ENCODE data around the gene SNX18. TPM values are rescaled to one million over a fixed set of nuclear protein-coding genes. Genes with fewer than 3 reads are reported as not detected.
A peak's percentile ranks its signal among the peaks of the same experiment; 100 is the strongest.

Gene SNX18, protein sequence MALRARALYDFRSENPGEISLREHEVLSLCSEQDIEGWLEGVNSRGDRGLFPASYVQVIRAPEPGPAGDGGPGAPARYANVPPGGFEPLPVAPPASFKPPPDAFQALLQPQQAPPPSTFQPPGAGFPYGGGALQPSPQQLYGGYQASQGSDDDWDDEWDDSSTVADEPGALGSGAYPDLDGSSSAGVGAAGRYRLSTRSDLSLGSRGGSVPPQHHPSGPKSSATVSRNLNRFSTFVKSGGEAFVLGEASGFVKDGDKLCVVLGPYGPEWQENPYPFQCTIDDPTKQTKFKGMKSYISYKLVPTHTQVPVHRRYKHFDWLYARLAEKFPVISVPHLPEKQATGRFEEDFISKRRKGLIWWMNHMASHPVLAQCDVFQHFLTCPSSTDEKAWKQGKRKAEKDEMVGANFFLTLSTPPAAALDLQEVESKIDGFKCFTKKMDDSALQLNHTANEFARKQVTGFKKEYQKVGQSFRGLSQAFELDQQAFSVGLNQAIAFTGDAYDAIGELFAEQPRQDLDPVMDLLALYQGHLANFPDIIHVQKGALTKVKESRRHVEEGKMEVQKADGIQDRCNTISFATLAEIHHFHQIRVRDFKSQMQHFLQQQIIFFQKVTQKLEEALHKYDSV
- total RNA-seq: 100 to 1,000 TPM; 174 to 269 TPM

DNA sequence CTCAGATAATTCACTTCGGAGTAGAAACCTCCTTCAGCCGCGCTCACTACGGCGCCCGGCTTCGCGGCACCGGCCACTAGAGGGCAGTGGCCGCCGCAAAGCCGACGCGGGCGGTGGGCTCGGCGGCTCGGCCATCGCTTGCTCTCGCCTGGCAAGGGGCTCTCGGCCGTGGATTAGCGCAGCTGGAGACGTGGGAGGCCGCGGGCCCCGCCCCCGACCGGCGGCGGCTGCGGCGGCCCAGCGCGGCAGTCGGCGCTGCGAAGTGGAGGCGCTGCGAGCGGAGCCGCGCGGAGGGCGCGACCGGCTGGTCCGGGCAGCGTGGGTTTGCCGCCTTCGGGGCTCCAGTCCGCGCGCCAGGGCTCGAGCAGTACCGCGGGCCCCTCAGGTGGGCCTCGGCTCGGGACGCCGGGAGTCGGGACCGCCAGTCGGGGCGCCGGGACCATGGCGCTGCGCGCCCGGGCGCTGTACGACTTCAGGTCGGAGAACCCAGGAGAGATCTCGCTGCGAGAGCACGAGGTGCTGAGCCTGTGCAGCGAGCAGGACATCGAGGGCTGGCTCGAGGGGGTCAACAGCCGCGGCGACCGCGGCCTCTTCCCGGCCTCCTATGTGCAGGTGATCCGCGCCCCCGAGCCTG, at the start of gene SNX18:
TSS of gene SNX18 (plus strand) at position 248 of the 634 bp plus-strand sequence. CDS start at position 442, 194 bp downstream.
- TF ChIP-seq, protein P1, sequence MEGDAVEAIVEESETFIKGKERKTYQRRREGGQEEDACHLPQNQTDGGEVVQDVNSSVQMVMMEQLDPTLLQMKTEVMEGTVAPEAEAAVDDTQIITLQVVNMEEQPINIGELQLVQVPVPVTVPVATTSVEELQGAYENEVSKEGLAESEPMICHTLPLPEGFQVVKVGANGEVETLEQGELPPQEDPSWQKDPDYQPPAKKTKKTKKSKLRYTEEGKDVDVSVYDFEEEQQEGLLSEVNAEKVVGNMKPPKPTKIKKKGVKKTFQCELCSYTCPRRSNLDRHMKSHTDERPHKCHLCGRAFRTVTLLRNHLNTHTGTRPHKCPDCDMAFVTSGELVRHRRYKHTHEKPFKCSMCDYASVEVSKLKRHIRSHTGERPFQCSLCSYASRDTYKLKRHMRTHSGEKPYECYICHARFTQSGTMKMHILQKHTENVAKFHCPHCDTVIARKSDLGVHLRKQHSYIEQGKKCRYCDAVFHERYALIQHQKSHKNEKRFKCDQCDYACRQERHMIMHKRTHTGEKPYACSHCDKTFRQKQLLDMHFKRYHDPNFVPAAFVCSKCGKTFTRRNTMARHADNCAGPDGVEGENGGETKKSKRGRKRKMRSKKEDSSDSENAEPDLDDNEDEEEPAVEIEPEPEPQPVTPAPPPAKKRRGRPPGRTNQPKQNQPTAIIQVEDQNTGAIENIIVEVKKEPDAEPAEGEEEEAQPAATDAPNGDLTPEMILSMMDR (IDR thresholded peaks at IDR 0.05): peak; percentile 94
- peak; percentile 66 for ATAC-seq (ENCODE audit: insufficient number of reproducible peaks, low FRiP score, low read depth)
- H3K27ac ChIP-seq: peak within 1 kb of the TSS; percentile 94 to 95
- H3K27me3 ChIP-seq (replicated peaks; ENCODE audit: insufficient read depth): no peaks in the 10 kb centered on the region
- H3K36me3 ChIP-seq: no peaks in the 10 kb centered on the region
- peak within 1 kb of the TSS; percentile 91 for H3K4me3 ChIP-seq
- peaks cover 0 to 6% of the 10 kb centered on the region in 2 donors for H3K4me1 ChIP-seq (ENCODE audit: control insufficient read depth in 1 of 2, low read depth in 2 of 2)
- H3K9me3 ChIP-seq: no peaks in the 10 kb centered on the region
- DNase-seq (ENCODE audit: low spot score): no peak

DNA sequence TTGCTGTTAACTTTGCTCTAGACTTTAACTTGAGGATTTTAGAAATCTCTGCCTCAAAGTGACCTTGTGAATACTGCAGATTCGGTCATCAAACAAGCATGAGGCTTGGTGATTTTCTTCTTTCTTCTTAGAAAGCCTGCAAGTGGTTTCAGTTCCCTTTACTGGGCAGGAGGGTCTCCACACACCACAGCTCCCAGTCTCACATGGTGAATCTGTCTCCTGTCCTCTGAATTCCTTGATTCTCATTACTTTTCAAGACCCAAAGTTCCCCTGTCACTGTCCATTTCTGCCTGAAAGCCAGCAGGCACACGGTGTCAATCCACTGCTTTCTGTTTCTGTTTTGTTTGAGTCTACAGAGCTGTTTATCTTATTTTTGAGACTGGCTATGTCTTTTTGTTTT, 47.9 kb upstream of the SNX18 start:
- DNase-seq (ENCODE audit: low spot score) (no peak), ATAC-seq (ENCODE audit: insufficient number of reproducible peaks, low FRiP score, low read depth) (no peak)

DNA sequence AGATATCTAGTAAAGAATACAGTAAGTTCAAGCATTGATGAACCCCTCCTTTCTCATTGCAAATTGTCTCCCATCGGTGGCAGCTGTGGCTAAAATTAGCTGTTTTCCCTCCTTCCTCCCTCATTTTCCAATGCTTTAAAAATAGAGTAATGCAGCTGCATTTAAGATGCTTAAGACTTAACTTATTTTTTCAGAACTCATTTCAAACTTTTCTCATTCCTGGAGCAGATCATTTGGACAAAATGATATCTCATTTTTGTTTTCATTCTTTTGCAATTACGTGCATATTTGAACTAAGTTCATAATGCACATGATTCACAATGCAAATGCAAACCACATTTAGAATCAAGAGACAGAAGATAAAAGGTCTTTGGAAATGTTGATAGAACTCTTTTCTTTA, 47.4 kb upstream of the SNX18 start:
- Histone ChIP-seq H3K27ac (no peak overlapping the region), H3K9me3 (no peaks in the 10 kb centered on the region), H3K4me3 (peak overlapping the region; percentile 55), H3K4me1 (ENCODE audit: control insufficient read depth in 1 of 2, low read depth in 2 of 2) (peaks cover 0 to 18% of the 10 kb centered on the region in 2 donors), H3K36me3 (no peaks in the 10 kb centered on the region), H3K27me3 (replicated peaks; ENCODE audit: insufficient read depth) (no peaks in the 10 kb centered on the region)
- ATAC-seq (ENCODE audit: insufficient number of reproducible peaks, low FRiP score, low read depth): no peak
- TF ChIP-seq, protein P1 (IDR thresholded peaks at IDR 0.05): no peak
- no peak for DNase-seq (ENCODE audit: low spot score)

More for the DNA sequence above, 47.9 kb upstream of the SNX18 start:
- no peaks in the 10 kb centered on the region for H3K36me3 ChIP-seq
- H3K4me3 ChIP-seq: peak overlapping the region; percentile 55
- H3K4me1 ChIP-seq (ENCODE audit: control insufficient read depth in 1 of 2, low read depth in 2 of 2): peaks cover 0 to 18% of the 10 kb centered on the region in 2 donors
- no peaks in the 10 kb centered on the region for H3K9me3 ChIP-seq
- H3K27me3 ChIP-seq (replicated peaks; ENCODE audit: insufficient read depth): no peaks in the 10 kb centered on the region
- no peak overlapping the region for H3K27ac ChIP-seq
- TF ChIP-seq, protein P1 (IDR thresholded peaks at IDR 0.05): no peak

DNA sequence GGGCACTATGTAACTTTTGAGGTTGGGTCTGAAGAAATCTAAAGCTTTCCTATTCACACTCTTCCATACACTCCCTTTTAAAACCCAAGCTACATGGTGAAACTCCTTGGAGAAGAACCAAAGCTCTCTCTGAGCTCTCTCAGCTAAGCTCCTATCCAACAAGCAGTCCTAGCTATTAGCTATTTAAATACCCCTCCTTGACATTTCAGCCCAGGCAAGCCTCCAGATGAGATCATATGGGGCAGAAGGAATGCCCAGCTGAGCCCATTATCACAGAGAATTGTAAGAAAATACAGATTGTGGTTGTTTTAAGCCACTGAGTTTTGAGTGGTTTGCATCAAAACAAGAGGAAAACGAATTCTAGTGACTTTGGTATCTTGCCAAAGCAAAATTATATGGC, 46.9 kb upstream of the SNX18 start:
- ATAC-seq (ENCODE audit: insufficient number of reproducible peaks, low FRiP score, low read depth) (no peak), DNase-seq (ENCODE audit: low spot score) (no peak)
- Histone ChIP-seq H3K4me3 (no peak overlapping the region), H3K4me1 (ENCODE audit: control insufficient read depth in 1 of 2, low read depth in 2 of 2) (peaks cover 0 to 18% of the 10 kb centered on the region in 2 donors), H3K27ac (no peak overlapping the region), H3K9me3 (no peaks in the 10 kb centered on the region), H3K27me3 (replicated peaks; ENCODE audit: insufficient read depth) (no peaks in the 10 kb centered on the region), H3K36me3 (no peaks in the 10 kb centered on the region)
- TF ChIP-seq, protein P1 (IDR thresholded peaks at IDR 0.05): no peak

DNA sequence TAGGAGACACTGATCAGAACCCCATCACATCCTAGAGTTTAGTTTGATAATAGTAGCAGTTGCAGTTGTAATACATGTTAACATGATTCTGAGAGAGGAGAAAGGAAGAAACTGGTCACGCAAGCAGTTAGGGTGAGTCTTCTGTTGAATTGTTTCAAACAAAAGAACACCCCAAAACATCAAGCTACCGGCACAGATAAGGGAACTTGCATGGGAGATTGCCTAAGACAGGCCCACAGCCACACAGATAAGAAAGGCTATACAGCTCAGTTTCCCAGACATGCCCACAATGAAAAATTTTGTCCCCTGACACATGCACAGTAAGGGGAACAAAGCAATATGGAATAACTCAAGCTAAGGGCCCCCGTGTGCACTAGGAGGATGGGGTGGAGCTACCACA, 46.2 kb upstream of the SNX18 start:
- Histone ChIP-seq H3K4me1 (ENCODE audit: control insufficient read depth in 1 of 2, low read depth in 2 of 2) (peaks cover 0 to 18% of the 10 kb centered on the region in 2 donors), H3K27me3 (replicated peaks; ENCODE audit: insufficient read depth) (no peaks in the 10 kb centered on the region), H3K9me3 (no peaks in the 10 kb centered on the region), H3K27ac (no peak overlapping the region), H3K4me3 (no peak overlapping the region), H3K36me3 (no peaks in the 10 kb centered on the region)
- ATAC-seq (ENCODE audit: insufficient number of reproducible peaks, low FRiP score, low read depth) (no peak), DNase-seq (ENCODE audit: low spot score) (no peak)
- TF ChIP-seq, protein P1 (IDR thresholded peaks at IDR 0.05): no peak
